Measurements from ENCODE around the gene RCAN1.

The RCAN1 gene

GRCh38 chr21:34614628-34615486 lies at the start of gene RCAN1:
RCAN1 (minus strand) TSS chr21:34615113; CDS start chr21:34615011, 102 bp downstream.
- peak; percentile 79 for DNase-seq (ENCODE audit: low read depth, low spot score)

GRCh38 chr21:34661848-34662247 lies 46.9 kb upstream of the RCAN1 start:
- no peak for DNase-seq (ENCODE audit: low read depth, low spot score)

- no peak for DNase-seq (ENCODE audit: low read depth, low spot score)
Observed at GRCh38 chr21:34653522-34653921, 38.6 kb upstream of the RCAN1 start.

- no peak for DNase-seq (ENCODE audit: low read depth, low spot score)
Observed at GRCh38 chr21:34651642-34652041, 36.7 kb upstream of the RCAN1 start.

GRCh38 chr21:34650861-34651431 lies 36.0 kb upstream of the RCAN1 start:
- no peak for DNase-seq (ENCODE audit: low read depth, low spot score)

- no peak for DNase-seq (ENCODE audit: low read depth, low spot score)
Observed at GRCh38 chr21:34649400-34649799, 34.5 kb upstream of the RCAN1 start.

- no peak for DNase-seq (ENCODE audit: low read depth, low spot score)
Observed at GRCh38 chr21:34648739-34649297, 33.9 kb upstream of the RCAN1 start.

GRCh38 chr21:34647555-34647954 lies 32.6 kb upstream of the RCAN1 start:
- DNase-seq (ENCODE audit: low read depth, low spot score): no peak

- no peak for DNase-seq (ENCODE audit: low read depth, low spot score)
Observed at GRCh38 chr21:34644825-34645224, 29.9 kb upstream of the RCAN1 start.

- DNase-seq (ENCODE audit: low read depth, low spot score): no peak
Observed at GRCh38 chr21:34642211-34643075, 27.5 kb upstream of the RCAN1 start.

GRCh38 chr21:34640858-34641257 lies 25.9 kb upstream of the RCAN1 start:
- no peak for DNase-seq (ENCODE audit: low read depth, low spot score)

- no peak for DNase-seq (ENCODE audit: low read depth, low spot score)
Observed at GRCh38 chr21:34639882-34640788, 25.2 kb upstream of the RCAN1 start.

GRCh38 chr21:34639250-34639649 lies 24.3 kb upstream of the RCAN1 start:
- DNase-seq (ENCODE audit: low read depth, low spot score): no peak

- DNase-seq (ENCODE audit: low read depth, low spot score): no peak
Observed at GRCh38 chr21:34636961-34637360, 22.0 kb upstream of the RCAN1 start.

GRCh38 chr21:34635307-34635706 lies 20.4 kb upstream of the RCAN1 start:
- no peak for DNase-seq (ENCODE audit: low read depth, low spot score)

GRCh38 chr21:34632498-34632897 lies 17.6 kb upstream of the RCAN1 start:
- DNase-seq (ENCODE audit: low read depth, low spot score): no peak

- peak; percentile 19 for DNase-seq (ENCODE audit: low read depth, low spot score)
Observed at GRCh38 chr21:34630536-34631143, 15.7 kb upstream of the RCAN1 start.

- DNase-seq (ENCODE audit: low read depth, low spot score): no peak
Observed at GRCh38 chr21:34626131-34626530, 11.2 kb upstream of the RCAN1 start.

- no peak for DNase-seq (ENCODE audit: low read depth, low spot score)
Observed at GRCh38 chr21:34625030-34625593, 10.2 kb upstream of the RCAN1 start.

GRCh38 chr21:34623516-34623915 lies 8.6 kb upstream of the RCAN1 start:
- DNase-seq (ENCODE audit: low read depth, low spot score): no peak
